Stimulated activated CD4-positive, alpha-beta T cell treated with anti-CD3 and anti-CD28 coated beads, Interleukin-4, amount 100 ng/mL, for 24 hours (primary cell): ENCODE measurements around the gene CTDSP2.

ENCODE experiments used
- DNase-seq: peaks from one replicate; pipeline ENCODE4 v3.0.0-alpha.2; 2020

The CTDSP2 gene

DNA sequence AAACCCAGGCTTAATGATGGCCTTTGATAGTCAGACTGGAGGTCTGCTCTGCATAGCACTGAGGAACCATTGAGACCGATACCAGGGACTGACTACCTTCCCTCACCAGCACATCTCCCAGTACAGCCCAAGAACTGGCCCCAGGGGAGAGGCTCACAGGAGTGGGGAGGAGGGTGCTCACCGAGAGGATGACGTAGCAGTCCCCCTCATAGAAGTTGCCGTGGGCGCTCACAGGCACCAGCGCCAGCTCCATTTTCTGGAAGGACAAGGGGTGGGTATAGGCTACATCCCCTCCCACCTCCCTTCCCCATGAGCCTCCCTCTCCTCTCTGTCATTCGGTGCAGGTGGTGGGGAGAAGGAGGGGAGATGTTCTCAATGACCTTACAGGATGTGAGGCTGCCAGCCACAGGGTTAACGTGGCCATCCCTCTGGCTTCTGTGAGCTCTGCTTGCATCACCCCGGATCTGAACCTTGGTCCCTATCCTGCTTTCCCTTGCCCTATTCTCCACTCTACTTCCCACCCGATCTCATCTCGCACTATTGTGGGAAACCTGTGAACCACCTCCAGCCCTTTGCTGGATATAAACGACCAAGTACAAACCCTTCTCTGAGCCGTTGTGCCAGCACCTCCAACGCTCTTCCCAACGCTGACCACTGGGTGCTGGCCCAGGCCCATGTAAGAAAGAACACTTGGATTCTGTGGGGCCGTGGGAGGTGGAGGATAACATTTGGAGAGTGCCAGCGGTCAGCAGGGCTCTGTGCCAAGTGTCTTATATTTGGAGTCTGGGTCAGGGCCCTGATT, 32.4 kb downstream of the CTDSP2 start:
- DNase-seq = no peak

DNA sequence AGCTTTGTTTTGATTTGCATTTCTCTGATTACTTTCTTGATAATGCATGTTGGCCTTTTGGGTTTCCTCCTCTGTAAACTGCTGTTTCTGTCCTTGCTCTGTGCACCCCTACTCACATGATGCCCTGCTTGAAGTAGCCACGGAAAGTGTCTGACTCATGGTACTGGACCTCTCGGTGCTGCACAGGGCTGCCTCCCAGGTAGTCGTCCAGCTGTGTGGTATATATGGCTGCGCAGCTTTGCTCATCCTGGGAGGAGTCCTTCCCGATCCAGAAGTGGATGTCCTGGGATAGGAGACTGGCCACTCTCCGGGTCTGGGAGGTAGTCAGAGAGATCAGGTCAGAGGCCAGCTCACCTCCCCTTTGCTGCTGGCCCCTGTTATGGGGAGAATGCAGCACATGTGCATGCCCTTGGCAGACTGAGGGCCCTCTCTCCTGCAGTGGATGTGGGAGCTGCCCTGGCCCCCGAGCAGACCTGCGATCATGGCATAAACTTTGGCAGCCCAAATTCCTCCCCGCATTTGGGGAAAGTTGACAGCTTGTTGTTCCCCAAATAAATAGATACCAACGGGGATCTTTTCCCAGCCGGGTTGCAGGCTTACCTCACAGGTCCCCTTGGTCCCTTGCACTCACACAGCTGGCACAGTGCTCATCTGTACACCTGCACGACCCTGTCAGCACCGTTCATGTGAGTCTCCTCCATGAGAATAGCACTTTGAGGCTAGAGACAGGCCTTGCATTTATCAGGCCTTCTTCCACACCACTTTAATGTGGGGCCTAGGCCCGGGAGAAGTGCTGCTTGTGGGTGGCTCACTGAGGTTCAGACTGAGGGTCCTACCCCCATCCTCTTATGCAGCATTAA, 33.2 kb downstream of the CTDSP2 start:
- no peak for DNase-seq

DNA sequence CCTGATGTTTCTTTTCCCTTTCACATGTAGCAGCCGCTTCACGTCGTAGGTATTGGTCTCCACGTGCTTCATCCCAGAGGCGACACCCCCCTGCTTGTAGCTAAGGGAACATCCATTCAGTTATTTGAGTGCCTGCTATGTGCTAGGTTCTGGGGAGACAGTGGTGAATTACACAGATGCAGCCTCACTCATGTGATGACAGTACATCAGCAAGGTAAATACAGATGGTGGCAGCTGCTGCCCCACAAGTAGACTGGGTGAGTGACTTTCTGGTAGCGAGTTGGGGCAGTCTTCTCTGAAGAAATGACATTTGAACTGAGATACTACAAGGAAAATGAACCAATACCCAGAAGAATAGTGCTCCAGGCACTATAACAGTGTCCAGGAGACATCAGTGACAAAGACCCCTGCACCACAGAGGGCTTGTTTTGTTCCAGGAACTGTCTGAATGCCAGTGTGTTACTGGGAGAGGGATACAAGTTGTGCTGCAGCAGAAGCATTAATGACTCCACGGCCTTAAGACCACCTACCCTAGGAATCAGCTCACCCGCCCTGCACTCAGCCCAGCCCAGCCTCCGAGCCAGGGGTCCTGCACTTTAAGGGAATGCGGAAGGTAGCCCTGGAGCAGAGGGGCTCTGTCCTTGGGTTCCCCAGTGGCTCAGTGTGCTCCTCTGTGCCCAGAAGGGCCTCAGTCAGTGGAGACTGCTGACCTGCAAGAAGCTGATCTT, 35.3 kb downstream of the CTDSP2 start:
- no peak for DNase-seq

DNA sequence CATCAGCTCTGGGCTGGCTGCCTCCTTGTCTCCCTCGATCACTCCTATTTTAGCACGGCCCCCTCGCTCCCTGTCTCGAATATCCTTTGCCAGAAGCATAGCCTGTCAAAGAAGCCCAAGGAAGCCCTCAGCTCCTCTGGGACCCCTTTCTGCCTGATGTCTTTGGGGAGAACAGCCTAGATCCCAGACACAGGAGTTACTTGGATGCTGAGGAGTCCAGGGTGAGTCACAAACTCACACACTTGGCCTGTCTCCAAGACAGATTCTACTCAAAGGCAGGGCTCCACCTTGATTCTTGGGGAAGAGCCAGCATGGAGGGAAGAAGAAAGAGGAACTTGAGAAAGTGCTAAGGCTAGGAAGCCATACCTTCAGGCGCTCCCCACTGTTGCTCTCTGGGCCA, 36.1 kb downstream of the CTDSP2 start:
- no peak for DNase-seq

DNA sequence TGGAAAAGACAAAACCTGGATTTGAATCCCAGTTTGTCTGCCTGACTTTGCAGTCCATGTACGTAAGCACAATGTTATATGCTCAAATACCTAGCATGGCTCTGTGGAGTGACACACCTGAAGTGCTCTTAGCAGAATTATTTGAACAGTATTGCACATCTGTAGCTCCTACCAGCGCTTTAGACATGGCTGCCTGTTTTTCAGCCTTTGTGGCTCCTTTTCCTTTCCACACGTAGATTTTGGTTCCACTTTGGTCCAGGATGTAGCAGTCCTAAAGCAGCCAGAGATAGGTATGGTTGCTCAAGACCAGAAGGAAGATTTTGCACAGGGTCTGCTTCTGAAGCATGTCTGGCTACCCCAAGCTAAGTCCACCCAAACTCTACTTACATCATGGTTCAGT, 37.1 kb downstream of the CTDSP2 start:
- no peak for DNase-seq

DNA sequence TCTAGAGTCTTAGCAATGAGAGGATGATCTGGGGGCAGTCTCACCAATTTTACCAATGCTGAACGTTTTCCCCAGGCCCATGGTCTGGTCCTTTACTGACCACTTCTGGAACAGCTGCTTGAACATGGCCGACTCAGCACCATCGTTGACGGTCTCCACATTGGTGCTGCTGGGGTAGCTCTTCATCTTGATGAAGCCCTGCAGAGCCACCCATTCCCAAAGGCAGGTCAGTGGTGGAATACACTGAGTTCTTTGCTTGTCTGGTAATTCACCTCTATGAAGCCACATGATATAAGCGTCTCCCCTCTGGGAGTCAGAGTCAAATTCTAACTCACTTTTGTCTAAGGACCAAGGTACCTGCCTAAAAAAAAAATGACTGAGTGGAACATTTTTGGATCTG, 38.2 kb downstream of the CTDSP2 start:
- no peak for DNase-seq

DNA sequence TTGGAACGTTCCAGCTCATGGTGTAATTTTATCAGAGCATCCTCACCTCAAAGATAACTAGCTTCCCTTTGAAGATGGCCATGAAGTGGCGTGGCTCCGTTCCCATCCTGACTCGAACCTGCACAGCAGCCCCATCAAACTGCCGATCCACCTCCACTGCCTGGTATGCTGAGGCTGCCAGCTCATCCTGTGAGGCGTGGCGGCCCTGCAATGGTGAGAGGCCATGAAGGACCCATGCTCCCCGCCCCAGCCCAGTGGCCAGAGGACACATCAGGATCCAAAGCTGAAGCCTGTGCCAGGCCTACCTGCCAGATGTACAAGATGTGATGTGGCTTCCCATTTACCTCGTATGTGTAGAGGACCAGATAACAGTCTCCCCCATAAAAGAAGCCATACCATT, 39.2 kb downstream of the CTDSP2 start:
- no peak for DNase-seq

DNA sequence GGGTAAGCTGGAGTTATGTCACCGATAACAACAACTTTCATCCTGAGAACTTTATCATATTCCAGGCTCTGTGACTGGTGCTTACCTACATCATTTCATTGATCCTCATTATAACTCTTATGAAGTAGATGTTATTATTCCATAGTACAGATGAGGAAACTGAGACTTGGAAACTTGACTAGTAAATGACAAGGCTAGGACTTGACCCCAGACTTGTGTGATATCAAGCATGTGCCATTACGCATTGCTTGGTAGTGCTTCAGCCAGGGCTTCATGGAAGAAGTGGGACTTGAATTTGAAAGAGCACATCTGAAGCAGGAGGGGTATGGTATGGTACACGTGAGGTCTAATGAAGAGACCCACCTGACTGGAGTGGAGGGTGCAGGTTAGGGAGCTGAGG, 39.9 kb downstream of the CTDSP2 start:
- no peak for DNase-seq

DNA sequence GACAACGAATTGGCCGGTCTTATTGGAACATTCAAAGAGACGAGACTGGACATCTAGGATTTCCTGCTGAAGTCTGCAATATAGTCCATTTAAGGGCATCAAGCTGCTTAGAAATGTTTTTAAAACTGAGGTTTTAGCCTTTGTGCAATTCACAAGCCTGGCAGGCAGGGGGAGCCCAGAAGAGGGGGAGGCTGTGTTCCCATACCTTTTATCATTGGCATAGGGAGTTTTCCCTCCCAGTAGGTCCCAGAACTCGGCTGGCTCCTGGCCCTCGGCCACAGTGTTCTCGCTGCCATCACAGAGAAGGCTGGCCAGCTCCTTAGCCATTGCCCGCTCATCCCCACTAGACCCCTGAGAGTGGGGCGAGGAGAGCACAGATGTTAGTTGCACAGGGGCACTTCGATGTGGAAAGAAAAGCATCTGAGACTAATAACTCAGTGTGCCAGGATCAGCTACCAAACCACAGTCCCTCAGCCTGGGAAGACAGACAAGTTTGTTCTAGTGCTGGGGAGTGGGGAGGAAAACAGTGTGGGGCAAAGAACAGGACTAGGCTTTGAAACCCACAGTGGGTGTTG, 43.1 kb downstream of the CTDSP2 start:
- peak; percentile 23 for DNase-seq

DNA sequence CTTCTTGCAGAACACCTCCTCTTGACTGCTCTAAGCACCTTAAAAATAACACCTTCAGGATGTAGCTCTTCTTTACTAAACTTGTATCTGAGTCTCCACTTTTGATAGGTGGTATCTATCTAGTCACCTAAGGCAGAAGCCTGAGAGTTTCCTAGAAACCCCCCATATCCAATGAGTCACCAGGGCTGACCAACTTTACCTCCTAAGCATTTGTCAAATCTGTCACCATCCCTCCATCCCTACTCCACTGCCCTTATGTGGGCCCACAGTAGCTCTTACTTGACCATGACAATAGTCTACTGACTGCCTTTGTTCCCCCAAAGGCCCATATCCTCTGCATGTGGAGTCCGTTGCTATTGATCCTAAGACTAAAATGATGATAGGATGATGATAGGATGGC, 43.9 kb downstream of the CTDSP2 start:
- no peak for DNase-seq

DNA sequence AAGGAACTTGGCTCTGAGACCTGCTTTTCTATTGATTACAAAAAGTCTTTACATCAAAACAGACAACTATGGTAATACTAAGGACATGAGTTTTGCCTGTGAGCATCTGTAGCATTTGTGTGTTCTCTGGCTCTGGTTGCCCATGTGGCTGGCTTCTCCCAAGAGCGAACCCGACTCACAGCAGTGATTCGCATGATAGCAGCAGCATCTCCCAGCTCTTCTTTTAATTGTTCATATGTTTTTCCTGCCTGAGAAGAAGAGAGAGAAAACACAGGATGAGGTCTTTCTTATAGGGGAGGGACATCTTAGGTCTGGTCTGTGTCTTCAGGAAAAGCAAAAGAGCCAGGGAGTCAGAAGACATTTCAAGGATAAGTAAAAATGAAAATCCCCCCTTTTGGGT, 45.6 kb downstream of the CTDSP2 start:
- DNase-seq = no peak

DNA sequence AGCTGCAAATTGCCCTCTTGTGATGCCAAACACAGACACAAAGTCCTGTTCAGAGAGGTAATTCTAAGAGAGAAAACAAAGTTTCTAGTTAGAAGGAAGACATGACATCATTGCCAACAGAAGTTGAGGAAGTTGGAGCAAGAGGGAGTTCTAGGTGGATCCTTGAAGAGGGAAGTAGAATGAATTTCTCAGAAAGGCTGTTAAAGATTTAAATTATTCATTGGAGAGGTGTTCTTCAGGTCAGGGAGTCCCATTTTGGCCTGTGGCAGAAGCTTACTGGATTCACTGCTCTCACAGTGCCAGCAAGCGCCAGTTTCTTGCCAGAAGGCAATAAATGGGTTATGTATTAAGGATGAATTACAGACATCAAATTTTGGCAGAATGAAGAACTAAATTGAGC, 48.6 kb downstream of the CTDSP2 start:
- no peak for DNase-seq

DNA sequence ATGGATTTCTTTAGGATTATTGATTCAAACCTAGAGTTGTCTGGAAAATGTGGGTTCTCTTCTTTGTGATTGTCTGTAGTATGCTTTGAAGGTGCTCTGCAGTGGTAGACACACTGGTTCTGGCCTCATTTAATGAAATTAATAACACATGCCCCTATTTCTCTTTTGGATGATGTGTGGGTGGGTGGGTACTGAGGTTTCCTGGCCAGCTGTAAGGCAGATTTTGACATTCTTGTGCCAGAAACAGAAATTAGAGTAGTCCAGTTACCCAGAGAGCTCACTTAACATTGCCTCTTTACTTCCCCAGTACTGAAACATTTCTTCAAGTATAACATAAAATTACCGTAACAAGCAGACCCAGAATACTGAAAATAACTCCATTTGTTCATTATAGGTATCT, 49.5 kb downstream of the CTDSP2 start:
- DNase-seq = no peak

DNA sequence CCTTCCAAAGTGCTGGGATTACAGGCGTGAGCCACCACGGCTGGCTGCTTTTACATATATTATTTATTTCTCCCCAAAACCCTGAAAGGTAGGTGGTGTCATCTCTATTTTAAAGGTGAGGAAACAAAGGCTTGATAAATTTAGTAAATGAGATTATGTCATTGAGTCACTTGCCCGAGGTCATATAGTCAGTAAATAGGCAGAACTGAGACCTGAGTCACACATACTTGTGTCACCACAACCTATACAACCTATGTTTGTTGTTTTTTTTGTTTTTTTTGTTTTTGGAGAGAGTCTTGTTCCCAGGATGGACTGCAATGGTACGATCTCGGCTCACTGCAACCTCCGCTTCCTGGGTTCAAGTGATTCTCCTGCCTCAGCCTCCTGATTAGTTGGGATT, 51.2 kb downstream of the CTDSP2 start:
- DNase-seq = no peak

DNA sequence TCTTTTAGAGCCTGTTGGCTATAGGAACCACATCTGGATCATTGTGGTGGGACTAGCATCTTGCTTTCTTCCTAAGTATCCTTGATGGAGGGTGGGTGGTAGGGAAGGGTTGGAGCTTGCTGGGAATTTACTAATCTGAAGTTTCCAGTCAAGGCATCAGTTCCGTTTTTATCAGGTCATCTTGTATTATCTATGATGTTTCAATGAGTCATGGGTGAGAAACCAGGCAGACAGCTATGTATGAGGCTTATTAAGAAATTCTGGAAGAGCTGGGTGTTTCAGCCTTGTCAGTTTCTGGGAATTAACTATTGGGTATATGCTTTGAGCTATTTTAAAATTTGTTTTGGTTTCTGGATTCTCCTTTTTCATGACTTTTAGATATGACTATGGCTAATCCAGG, 52.6 kb downstream of the CTDSP2 start:
- no peak for DNase-seq

DNA sequence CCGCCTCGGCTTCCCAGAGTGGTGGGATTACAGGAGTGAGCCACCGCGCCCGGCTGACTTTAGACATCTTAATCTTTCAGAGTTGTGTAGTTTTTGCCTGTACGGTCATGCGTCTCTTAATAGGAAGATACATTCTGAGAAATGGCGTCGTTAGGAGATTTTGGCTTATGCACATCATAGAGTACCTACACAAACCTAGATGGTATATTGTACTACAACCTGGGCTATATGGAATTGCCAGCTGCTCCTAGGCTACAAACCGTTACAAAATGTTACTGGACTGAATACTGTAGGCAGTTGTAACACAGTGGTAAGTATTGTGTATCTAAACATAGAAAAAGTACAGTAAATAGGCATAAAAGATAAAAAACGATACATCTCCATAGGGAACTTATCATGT, 62.7 kb downstream of the CTDSP2 start:
- DNase-seq = no peak

DNA sequence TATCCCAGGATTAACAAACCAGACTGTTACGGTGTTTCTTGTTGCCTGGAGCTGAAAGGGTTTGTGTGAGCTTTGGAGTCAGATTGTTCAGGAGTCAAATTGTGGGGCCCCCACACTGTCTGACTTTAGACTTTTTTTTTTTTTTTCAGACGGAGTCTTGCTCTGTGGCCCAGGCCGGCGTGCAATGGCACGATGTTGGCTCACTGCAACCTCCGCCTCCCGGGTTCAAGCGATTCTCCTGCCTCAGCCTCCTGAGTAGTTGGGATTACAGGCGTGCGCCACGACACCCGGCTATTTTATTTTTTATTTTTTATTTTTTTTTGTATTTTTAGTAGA, 63.1 kb downstream of the CTDSP2 start:
- no peak for DNase-seq

DNA sequence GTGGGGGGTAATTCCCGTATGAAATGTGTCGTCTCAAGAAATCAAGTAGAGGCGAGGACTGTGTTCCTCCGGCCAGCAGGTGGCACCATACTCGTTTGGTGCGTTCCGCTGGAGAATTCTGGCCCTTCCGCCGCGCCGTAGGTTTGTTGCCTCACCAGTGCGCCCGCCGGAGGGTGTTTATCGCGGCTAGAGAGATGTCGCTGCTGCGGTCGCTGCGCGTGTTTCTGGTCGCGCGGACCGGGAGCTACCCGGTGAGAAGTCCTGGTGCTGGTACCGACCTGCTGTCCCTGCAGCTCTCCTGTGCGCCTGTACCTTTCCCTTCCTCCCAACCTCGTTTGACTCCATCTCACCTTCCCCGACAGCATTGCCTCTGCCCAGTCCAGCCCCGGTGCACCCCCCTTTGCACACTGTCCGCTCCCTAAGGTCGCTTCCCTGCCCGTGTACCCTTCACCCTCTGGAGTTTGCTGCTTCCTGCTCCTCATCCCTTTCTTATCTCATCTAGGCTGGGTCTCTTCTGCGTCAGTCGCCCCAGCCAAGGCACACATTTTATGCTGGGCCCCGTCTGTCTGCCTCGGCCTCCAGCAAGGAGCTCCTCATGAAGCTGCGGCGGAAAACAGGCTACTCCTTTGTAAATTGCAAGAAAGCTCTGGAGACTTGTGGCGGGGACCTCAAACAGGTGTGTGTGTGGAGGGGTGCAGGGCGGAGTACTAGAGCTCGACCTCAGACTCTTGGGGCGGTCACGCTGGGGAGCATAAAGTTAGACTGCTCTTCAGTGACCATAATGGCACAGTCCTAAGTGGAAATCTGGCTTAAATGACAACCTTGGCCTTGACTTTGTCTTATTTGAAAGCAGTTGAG, 63.7 kb downstream of the CTDSP2 start, which contains the start of gene TSFM:
Gene TSFM, plus strand, starts transcription at position 180 of the 858 bp plus-strand sequence. Its CDS starts 15 bp downstream, at position 195.
- DNase-seq = peak; percentile 98

DNA sequence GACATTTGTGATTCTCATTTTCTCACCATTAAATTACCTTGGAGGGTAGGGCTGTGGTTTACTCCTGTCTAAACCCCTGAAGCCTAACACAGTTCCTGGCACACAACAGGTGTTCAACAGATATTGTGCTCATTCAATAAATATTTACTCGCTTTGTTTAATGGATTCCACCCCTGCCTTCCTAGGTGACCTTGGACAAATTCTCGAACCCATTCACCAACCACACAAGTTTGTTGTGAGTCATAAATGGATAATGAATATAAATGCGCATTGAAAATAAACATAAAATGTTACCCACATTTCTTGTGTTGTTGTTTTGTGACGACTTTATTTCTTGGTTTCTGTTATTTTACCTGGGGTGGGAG, 64.3 kb downstream of the CTDSP2 start:
- DNase-seq = no peak

DNA sequence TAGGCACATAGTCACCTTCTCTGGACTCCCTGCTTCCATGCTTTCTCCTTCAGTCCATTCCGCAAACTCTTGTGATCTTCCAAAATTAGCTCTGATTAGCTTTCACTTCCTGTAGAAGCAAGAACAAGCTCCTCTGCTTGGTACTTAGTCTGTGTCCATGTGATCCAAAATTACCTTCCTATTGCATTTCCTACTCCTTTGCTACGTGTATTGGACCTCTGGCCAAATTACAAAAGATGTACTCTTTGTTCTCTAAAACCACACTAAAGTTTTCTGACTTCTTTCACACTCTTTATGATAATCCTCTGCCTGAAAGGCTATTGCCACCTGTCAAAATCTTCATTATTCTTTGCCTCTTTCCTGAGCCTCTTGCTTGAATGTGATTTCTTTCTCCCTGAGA, 64.7 kb downstream of the CTDSP2 start:
- no peak for DNase-seq

DNA sequence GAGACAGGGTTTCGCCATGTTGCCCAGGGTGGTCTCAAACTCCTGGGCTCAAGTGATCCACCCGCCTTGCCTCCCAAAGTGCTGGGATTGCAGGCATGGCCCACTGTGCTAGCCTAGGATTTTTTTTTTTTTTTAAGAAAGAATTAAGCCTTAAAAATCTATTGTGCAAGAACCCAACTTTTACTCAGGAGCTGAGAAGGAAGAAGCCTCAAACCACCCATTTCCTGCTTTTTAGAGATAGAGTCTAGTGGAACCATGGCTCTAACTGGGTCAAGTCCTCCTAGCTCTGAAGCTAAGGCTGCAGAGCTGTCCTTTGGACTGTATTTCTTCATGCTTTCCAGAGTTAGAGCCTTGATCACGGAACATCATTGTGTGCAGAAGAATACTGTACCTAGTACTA, 65.3 kb downstream of the CTDSP2 start:
- no peak for DNase-seq

DNA sequence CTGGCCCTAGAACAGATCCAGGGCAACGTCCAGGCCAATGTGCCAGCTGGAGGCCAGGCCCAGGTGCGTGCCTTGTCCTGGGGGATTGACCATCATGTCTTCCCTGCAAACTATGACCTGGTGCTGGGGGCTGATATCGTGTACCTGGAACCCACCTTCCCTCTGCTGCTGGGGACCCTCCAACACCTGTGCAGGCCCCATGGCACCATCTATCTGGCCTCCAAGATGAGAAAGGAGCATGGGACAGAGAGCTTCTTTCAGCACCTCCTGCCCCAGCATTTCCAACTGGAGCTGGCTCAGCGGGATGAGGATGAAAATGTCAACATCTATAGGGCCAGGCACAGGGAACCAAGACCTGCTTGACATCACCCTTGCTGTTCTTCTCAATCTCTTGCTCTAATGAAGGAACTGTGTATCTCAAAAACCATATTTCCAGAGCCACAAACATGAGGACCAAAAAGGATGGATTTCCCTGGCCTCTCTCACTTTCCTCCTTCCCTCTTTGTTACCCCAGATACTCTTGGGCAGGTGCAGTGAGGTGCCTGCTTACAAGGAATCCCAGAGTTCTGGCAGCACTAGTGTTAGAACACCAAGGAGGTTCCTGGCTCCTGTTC, 66.1 kb downstream of the CTDSP2 start:
- DNase-seq = no peak
